H9 (cell line): Measurements from ENCODE around the gene ZNF76. TPM values are rescaled to one million over a fixed set of nuclear protein-coding genes. Genes with fewer than 3 reads are reported as not detected.
A peak's percentile ranks its signal among the peaks of the same experiment; 100 is the strongest.

Source experiments
- DNase-seq: peaks from one replicate; pipeline ENCODE4 v3.0.0-alpha.2; 2017
- H2AFZ ChIP-seq: one replicate; pipeline ENCODE4 v1.6.1; 2013; ENCODE audit warnings: mild to moderate bottlenecking, low read length, control low read depth, moderate library complexity
- H2AK5ac ChIP-seq: 2 replicates; pipeline ENCODE4 v1.6.1; 2013; ENCODE audit warnings: low read length, control low read depth, mixed read lengths; ENCODE audit not compliant: insufficient read length
- H2BK120ac ChIP-seq: one replicate; pipeline ENCODE4 v1.6.1; 2013; ENCODE audit warnings: low read depth, mild to moderate bottlenecking, low read length, control low read depth, inconsistent platforms; ENCODE audit not compliant: poor library complexity, severe bottlenecking
- H2BK12ac ChIP-seq: 2 replicates; pipeline ENCODE4 v1.6.1; 2013; ENCODE audit warnings: low read length, control low read depth, mixed read lengths, low read depth; ENCODE audit not compliant: insufficient read length
- H2BK15ac ChIP-seq: 2 replicates; pipeline ENCODE4 v1.6.1; 2013; ENCODE audit warnings: low read depth, low read length, control low read depth
- H2BK20ac ChIP-seq: one replicate; pipeline ENCODE4 v1.6.1; 2013; ENCODE audit warnings: low read depth, mild to moderate bottlenecking, low read length, control low read depth, inconsistent platforms; ENCODE audit not compliant: poor library complexity, severe bottlenecking
- H2BK5ac ChIP-seq: 2 replicates; pipeline ENCODE4 v1.6.1; 2013; ENCODE audit warnings: low read length, control low read depth, mixed read lengths; ENCODE audit not compliant: insufficient read length
- H3K14ac ChIP-seq: 2 replicates; pipeline ENCODE4 v1.6.1; 2013; ENCODE audit warnings: low read length, control low read depth; ENCODE audit not compliant: insufficient read depth
- H3K18ac ChIP-seq: 2 replicates; pipeline ENCODE4 v1.6.1; 2013; ENCODE audit warnings: low read depth, mild to moderate bottlenecking, mixed read lengths, low read length, control low read depth; ENCODE audit not compliant: insufficient read length
- H3K23ac ChIP-seq: 2 replicates; pipeline ENCODE4 v1.6.1; 2013; ENCODE audit warnings: low read length, control low read depth, mixed read lengths, low read depth; ENCODE audit not compliant: insufficient read length
- H3K23me2 ChIP-seq: 2 replicates; pipeline ENCODE4 v1.6.1; 2013; ENCODE audit warnings: low read depth, mild to moderate bottlenecking, mixed read lengths, low read length, control low read depth; ENCODE audit not compliant: insufficient read length, poor library complexity, severe bottlenecking
- H3K27ac ChIP-seq: 2 replicates; pipeline ENCODE4 v1.5.1; 2013; ENCODE audit warnings: low read length, control low read depth, mixed read lengths, low read depth; ENCODE audit not compliant: insufficient read length
- H3K27me3 ChIP-seq: 2 replicates; pipeline ENCODE4 v1.6.1; 2013; ENCODE audit warnings: low read length, control low read depth, inconsistent platforms; ENCODE audit not compliant: insufficient read depth
- H3K4ac ChIP-seq: 2 replicates; pipeline ENCODE4 v1.6.1; 2013; ENCODE audit warnings: low read depth, mild to moderate bottlenecking, control low read depth, inconsistent platforms, low read length, moderate library complexity
- H3K4me1 ChIP-seq: 2 replicates; pipeline ENCODE4 v1.6.1; 2013; ENCODE audit warnings: low read length, control low read depth, inconsistent platforms; ENCODE audit not compliant: insufficient read depth
- H3K4me2 ChIP-seq: 2 replicates; pipeline ENCODE4 v1.6.1; 2013; ENCODE audit warnings: low read length, control low read depth, mixed read lengths; ENCODE audit not compliant: insufficient read length, insufficient read depth
- H3K56ac ChIP-seq: 2 replicates; pipeline ENCODE4 v1.6.1; 2013; ENCODE audit warnings: low read depth, mild to moderate bottlenecking, mixed read lengths, low read length, control low read depth; ENCODE audit not compliant: insufficient read length
- H3K79me1 ChIP-seq: 2 replicates; pipeline ENCODE4 v1.6.1; 2013; ENCODE audit warnings: low read depth, mild to moderate bottlenecking, moderate library complexity, low read length, control low read depth, inconsistent platforms; ENCODE audit not compliant: insufficient read depth, poor library complexity, severe bottlenecking
- H3K79me2 ChIP-seq: 2 replicates; pipeline ENCODE4 v1.6.1; 2013; ENCODE audit warnings: low read length, control low read depth, inconsistent platforms; ENCODE audit not compliant: insufficient read depth
- H3K9ac ChIP-seq: 2 replicates; pipeline ENCODE4 v1.6.1; 2013; ENCODE audit warnings: low read length, control low read depth, mixed read lengths; ENCODE audit not compliant: insufficient read length; ENCODE audit errors: extremely low read depth
- H3K9me3 ChIP-seq: one replicate; pipeline ENCODE4 v1.6.1; 2013; ENCODE audit warnings: low read depth, low read length, inconsistent platforms; ENCODE audit not compliant: control insufficient read depth
- H3T11ph ChIP-seq: one replicate; pipeline ENCODE4 v1.6.1; 2013; ENCODE audit warnings: mild to moderate bottlenecking, low read length, control low read depth, inconsistent platforms
- H4K20me1 ChIP-seq: one replicate; pipeline ENCODE4 v1.6.1; 2013; ENCODE audit not compliant: control insufficient read depth, insufficient read length, insufficient read depth
- H4K5ac ChIP-seq: 2 replicates; pipeline ENCODE4 v1.6.1; 2013; ENCODE audit warnings: low read depth, mild to moderate bottlenecking, mixed read lengths, low read length, control low read depth; ENCODE audit not compliant: insufficient read length
- H4K8ac ChIP-seq: replicated peaks from 2 replicates; pipeline ENCODE4 v1.6.1; 2013; ENCODE audit warnings: low read length, control low read depth, mixed read lengths, low read depth; ENCODE audit not compliant: insufficient read length
- H4K91ac ChIP-seq: 2 replicates; pipeline ENCODE4 v1.6.1; 2013; ENCODE audit warnings: low read depth, mild to moderate bottlenecking, moderate library complexity, mixed read lengths, low read length, control low read depth; ENCODE audit not compliant: insufficient read length
- H3K27ac Mint-ChIP-seq, 3 experiments: 2 replicates in 2 of 3; 3 replicates in 1 of 3; pipeline ENCODE4 v1.8.0; 2020 to 2021; ENCODE audit warnings: mixed read lengths in 3 of 3, mild to moderate bottlenecking in 1 of 3, moderate library complexity in 1 of 3
- H3K27me3 Mint-ChIP-seq: 2 replicates; pipeline ENCODE4 v1.8.0; 2021; ENCODE audit warnings: low read depth, mild to moderate bottlenecking, moderate library complexity, mixed read lengths
- H3K36me3 Mint-ChIP-seq, 3 experiments: 2 replicates in 2 of 3; 3 replicates in 1 of 3; pipeline ENCODE4 v1.8.0; 2020 to 2021; ENCODE audit warnings: low read depth in 3 of 3, mixed read lengths in 3 of 3; ENCODE audit not compliant: insufficient read depth in 1 of 3
- H3K4me1 Mint-ChIP-seq, 2 experiments: 2 replicates each; pipeline ENCODE4 v1.8.0; 2020; ENCODE audit warnings: mixed read lengths in 2 of 2
- H3K4me3 Mint-ChIP-seq, 2 experiments: 2 replicates in 1 of 2; 3 replicates in 1 of 2; pipeline ENCODE4 v1.8.0; 2020 to 2021; ENCODE audit warnings: mild to moderate bottlenecking in 2 of 2, mixed read lengths in 2 of 2, moderate library complexity in 1 of 2
- H3K9me3 Mint-ChIP-seq, 2 experiments: 2 replicates in 1 of 2; 3 replicates in 1 of 2; pipeline ENCODE4 v1.8.0; 2020; ENCODE audit warnings: mild to moderate bottlenecking in 2 of 2, mixed read lengths in 2 of 2, moderate library complexity in 1 of 2
- CTCF ChIP-seq: fragments of 200-600 bp; sonication (generic); conservative IDR thresholded peaks from 3 replicates; pipeline ENCODE4 v1.8.0; 2021; ENCODE audit warnings: antibody characterized with exemption, mild to moderate bottlenecking
- WGBS: extraction: QIAGEN DNeasy Blood & Tissue Kit; methylation state at CpG from one replicate; pipeline ENCODE4 v1.1.7; 2013; ENCODE audit warnings: missing lambda C conversion rate, low lambda C conversion rate, mixed read lengths; ENCODE audit not compliant: insufficient read length; ENCODE audit errors: extremely low coverage; 5-methylcytosine and 5-hydroxymethylcytosine counted together
- total RNA-seq: library from RNA; stranded (reverse); gene quantifications from 2 replicates; pipeline ENCODE4 v1.2.1, GENCODE V29; 2021

ZNF76 gene
- total RNA-seq, 1 experiment from 2014 or later: 21.1 TPM

GRCh38 chr6:35248965-35249364 is 10.6 kb upstream of the ZNF76 start:
- H2BK15ac ChIP-seq: no peak overlapping the region
- Mint-ChIP-seq H3K36me3 (peaks cover 0 to 4% (median 0%) of the 10 kb centered on the region in 3 experiments; a peak in 5 of 7 replicates), H3K27me3 (no peaks in the 10 kb centered on the region; the same call in 1 of the 2 replicates), H3K9me3 (no peaks in the 10 kb centered on the region), H3K27ac (peak overlapping the region in 2 of 3 experiments; percentile 15 to 17; a peak in 3 of 7 replicates), H3K4me1 (peaks cover 19 to 22% of the 10 kb centered on the region in 2 experiments), H3K4me3 (no peak overlapping the region)
- H3K79me2 ChIP-seq: no peaks in the 10 kb centered on the region
- no peak overlapping the region for H2BK5ac ChIP-seq
- no peak overlapping the region for H4K5ac ChIP-seq
- no peak overlapping the region for H3K4me2 ChIP-seq
- H4K91ac ChIP-seq: no peak overlapping the region
- no peak overlapping the region for H2AK5ac ChIP-seq
- H2BK20ac ChIP-seq: no peak overlapping the region
- no peak overlapping the region for H3K27ac ChIP-seq
- no peak overlapping the region for H3T11ph ChIP-seq
- no peak overlapping the region for H3K9ac ChIP-seq
- no peak overlapping the region for H3K14ac ChIP-seq
- TF ChIP-seq CTCF: no peak
- H3K23me2 ChIP-seq: no peaks in the 10 kb centered on the region
- no peak overlapping the region for H2BK12ac ChIP-seq
- no peak overlapping the region for H3K56ac ChIP-seq
- H2AFZ ChIP-seq: no peak overlapping the region
- no peak overlapping the region for H3K4ac ChIP-seq
- WGBS: no CpG with 5 or more reads among the region's 3 CpGs
- no peaks in the 10 kb centered on the region for H3K9me3 ChIP-seq
- no peaks in the 10 kb centered on the region for H3K79me1 ChIP-seq
- H3K4me1 ChIP-seq: no peaks in the 10 kb centered on the region; the same call in 1 of the 2 replicates
- no peak overlapping the region for H3K23ac ChIP-seq
- H2BK120ac ChIP-seq: no peak overlapping the region
- no peak for DNase-seq
- no peaks in the 10 kb centered on the region for H3K27me3 ChIP-seq
- no peak overlapping the region for H3K18ac ChIP-seq
- H4K20me1 ChIP-seq: no peaks in the 10 kb centered on the region
- no peak overlapping the region for H4K8ac ChIP-seq
